ENCODE data around the gene UHMK1.
"Not testable (repeated sequence)": the region's sequence is repeated elsewhere in the genome, so short reads cannot be mapped to it uniquely, and the experiment has no call there.

The UHMK1 gene, protein sequence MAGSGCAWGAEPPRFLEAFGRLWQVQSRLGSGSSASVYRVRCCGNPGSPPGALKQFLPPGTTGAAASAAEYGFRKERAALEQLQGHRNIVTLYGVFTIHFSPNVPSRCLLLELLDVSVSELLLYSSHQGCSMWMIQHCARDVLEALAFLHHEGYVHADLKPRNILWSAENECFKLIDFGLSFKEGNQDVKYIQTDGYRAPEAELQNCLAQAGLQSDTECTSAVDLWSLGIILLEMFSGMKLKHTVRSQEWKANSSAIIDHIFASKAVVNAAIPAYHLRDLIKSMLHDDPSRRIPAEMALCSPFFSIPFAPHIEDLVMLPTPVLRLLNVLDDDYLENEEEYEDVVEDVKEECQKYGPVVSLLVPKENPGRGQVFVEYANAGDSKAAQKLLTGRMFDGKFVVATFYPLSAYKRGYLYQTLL

DNA sequence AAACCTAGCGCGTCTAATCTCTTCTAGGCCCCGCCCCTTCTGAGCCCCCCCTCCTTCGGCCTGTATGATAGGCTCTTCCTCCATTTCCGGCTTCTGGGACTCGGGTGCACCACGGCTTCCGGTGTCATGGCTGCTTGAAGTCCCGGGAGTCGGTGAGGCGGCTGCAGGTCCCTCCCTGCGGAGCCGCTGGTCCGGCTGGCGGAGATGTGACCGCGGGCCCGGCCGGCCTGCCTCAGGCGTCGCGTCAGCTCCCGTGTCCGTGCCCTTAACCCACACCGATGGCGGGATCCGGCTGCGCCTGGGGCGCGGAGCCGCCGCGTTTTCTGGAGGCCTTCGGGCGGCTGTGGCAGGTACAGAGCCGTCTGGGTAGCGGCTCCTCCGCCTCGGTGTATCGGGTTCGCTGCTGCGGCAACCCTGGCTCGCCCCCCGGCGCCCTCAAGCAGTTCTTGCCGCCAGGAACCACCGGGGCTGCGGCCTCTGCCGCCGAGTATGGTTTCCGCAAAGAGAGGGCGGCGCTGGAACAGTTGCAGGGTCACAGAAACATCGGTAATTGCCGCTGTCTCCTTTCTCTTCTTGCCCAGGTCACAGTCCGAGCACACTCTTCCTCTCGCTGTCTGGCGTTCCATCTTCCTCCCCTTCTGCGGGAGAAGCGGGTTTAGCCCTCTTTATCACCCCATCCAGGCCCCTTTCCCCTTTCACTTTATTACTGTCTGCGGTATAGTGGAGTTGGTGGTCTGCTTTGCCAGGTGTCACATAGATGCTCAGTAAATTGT is at the start of gene UHMK1:
Gene UHMK1, plus strand, starts transcription at position 96 of the 773 bp plus-strand sequence. Its CDS starts 183 bp downstream, at position 279.
- DNase-seq (ENCODE audit: low read depth in 2 of 2) = peak; percentile 83 to 84

DNA sequence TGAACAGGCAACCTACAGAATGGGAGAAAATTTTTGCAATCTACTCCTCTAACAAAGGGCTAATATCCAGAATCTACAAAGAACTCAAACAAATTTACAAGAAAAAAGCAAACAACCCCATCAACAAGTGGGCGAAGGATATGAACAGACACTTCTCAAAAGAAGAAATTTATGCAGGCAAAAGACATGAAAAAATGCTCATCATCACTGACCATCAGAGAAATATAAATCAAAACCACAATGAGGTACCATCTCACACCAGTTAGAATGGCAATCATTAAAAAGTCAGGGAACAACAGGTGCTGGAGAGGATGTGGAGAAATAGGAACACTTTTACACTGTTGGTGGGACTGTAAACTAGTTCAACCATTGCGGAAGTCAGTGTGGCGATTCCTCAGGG is 43.3 kb upstream of the UHMK1 start:
- DNase-seq (ENCODE audit: low read depth in 2 of 2) = not testable (repeated sequence)

DNA sequence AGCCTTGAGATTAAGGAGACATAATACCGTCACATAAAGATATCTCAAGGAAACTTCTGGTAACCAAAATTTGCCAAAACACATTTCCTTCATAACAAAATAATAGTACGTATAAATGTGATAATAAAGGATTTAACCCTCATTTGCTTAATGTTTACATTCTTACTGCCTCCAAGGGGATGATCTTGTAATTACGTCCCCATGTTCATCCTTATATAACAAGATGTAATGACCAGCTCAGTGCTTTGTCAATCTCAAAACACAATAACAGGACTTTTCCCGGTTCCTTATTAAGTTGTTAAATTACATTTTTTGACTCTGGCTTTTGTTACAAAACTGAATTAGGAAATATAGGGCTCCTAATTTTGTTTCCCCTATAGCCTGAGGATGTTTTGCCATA is 41.3 kb upstream of the UHMK1 start:
- no peak for DNase-seq (ENCODE audit: low read depth in 2 of 2)

- no peak for DNase-seq (ENCODE audit: low read depth in 2 of 2)
Observed at GRCh38 chr1:162458236-162458635, 39.4 kb upstream of the UHMK1 start.

- not testable (repeated sequence) for DNase-seq (ENCODE audit: low read depth in 2 of 2)
Observed at GRCh38 chr1:162462425-162462824, 35.2 kb upstream of the UHMK1 start.

GRCh38 chr1:162463021-162463420 is 34.6 kb upstream of the UHMK1 start:
- no peak for DNase-seq (ENCODE audit: low read depth in 2 of 2)

- DNase-seq (ENCODE audit: low read depth in 2 of 2) = no peak
Observed at GRCh38 chr1:162466797-162467196, 30.8 kb upstream of the UHMK1 start.

GRCh38 chr1:162470216-162470615 is 27.4 kb upstream of the UHMK1 start:
- DNase-seq (ENCODE audit: low read depth in 2 of 2) = no peak

GRCh38 chr1:162471290-162471853 is 26.2 kb upstream of the UHMK1 start:
- DNase-seq (ENCODE audit: low read depth in 2 of 2) = no peak

DNA sequence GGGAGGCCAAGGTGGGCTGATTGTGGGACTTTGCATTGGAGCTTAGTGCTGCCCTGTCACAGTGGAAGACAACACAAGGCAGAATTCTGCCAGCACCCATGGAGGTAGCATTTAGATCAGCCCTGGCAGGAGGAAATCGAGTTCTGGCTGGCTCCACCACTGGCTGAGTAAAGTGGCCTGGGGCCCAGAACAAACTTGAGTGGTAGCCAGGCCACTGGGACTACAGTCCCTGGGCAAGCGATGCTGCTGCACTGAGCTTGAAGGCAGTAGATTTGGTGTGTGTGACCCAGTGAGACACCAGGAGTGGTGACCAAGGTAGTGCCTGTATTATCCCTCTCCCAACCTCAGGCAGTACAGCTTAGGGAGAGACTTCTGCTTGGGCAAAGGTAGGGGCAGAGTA is 22.5 kb upstream of the UHMK1 start:
- DNase-seq (ENCODE audit: low read depth in 2 of 2) = no peak

DNA sequence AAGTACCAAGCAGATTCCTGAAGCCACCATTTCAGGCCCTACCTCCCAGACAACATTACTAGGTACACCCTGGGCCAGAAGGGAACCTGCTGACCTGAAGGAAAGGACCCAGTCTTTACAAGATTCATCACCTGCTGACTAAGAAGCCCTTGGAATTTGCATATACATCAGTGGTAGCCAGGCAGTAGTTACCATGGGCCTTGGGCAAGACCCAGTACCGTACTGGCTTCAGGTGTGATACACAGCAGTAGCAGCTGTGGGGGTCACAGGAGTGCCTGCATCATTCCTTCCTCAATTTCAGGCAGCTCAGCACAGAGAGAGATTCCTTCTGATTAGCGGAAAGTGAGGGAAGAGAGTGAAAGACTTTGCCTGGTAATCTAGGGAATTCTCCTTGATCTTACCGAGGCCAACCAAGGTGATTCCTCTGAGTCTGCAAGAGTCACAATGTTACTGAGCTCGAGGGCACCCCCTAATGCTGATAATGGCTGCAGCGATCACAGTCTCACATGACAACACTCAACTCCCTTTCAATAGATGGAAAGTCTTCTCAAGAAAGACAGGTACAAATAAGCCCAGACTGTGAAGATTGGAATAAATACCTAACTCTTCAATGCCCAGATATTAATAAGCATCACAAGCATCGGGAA is 22.0 kb upstream of the UHMK1 start:
- DNase-seq (ENCODE audit: low read depth in 2 of 2) = no peak

DNA sequence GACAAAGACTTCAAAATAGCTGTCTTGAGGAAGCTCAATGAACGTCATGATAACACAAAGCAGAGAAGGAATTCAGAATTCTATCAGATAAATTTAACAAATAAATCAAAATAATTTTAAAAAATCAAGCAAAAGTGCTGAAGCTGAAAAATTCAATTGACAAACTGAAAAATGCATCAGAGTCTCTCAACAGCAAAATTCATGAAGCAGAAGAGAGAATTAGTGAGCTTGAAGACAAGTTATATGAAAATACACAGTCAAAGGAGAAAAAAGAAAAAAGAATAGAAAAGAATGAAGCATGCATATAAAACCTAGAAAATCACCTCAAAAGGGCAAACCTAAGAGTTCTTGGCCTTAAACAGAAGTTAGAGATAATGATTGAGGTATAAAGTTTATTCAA is 21.0 kb upstream of the UHMK1 start:
- no peak for DNase-seq (ENCODE audit: low read depth in 2 of 2)

GRCh38 chr1:162485236-162485635 is 12.4 kb upstream of the UHMK1 start:
- no peak for DNase-seq (ENCODE audit: low read depth in 2 of 2)

- no peak for DNase-seq (ENCODE audit: low read depth in 2 of 2)
Observed at GRCh38 chr1:162487241-162487640, 10.4 kb upstream of the UHMK1 start.

DNA sequence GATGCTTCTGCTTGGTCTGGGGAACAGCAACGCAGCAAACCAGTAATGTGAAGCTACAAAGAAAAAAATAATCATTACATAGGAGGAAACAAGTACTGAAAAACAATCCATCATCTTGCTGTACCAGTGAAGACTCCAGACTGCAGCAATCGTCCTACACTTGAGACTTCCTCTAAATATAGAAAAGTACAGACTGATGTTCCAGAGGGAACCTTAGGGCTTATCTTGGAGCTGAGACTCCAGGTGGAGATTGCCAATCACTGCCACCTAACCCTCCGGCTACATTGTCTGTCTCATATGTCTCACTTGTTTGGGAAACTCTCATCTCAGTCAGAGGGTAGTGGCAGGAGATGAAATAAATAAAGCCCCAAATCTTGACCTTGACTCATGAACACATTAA is 9.4 kb upstream of the UHMK1 start:
- no peak for DNase-seq (ENCODE audit: low read depth in 2 of 2)

DNA sequence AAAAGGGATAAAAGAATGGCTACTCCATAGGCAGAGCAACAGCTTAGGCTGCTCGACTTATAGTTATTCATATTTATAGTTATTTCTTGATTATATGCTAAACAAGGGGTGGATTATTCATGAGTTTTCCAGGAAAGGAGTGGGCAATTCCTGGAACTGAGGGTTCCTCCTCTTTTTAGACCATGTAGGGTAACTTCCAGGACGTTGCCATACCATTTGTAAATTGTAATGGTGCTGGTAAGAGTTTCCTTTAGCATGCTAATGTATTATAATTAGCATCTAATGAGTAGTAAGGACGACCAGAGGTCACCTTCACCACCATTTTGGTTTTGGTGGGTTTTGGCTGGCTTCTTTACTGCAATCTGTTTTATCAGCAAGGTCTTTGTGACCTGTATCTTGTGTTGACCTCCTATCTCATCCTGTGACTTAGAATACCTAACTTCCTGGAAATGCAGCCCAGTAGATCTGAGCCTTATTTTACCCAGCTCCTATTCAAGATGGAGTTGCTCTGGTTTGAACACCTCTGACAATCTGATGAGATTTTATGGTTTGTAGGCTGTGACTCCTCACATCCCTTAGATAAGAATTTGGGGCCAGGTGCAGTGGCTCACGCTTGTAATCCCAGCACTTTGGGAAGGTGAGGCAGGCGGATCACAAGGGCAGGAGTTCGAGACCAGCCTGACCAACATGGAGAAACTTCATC is 1.9 kb upstream of the UHMK1 start:
- DNase-seq (ENCODE audit: low read depth in 2 of 2) = not testable (repeated sequence)

DNA sequence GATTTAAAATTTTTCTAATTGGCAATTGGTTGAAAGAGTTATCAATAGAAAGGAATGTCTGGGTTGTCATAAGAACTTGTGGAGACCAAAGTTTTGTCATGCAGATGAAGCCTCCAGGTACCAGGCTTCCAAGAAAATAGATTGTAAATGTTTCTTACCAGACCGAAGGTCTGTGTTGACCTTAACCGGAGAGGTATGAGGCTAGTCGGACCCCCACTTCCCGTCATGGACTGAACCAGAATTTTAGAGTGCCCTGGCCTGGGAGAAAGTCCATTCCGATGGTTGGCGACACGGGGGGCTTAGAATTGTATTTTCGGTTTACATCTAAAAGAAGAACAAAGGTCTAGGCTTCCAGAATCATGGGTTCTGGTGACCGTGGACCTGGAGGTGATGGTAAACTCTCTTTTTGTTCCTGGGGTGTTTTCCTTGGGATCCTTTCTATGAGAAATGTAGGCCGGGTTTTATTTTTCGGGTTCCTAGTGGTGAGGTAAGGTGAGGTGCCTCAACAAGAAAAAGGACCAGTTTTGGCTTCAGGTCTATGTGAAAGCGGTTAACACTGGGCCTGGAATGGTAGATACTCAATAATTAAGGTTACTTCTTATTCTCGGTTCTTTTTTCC is 405 bp upstream of the UHMK1 start:
- no peak for DNase-seq (ENCODE audit: low read depth in 2 of 2)

DNA sequence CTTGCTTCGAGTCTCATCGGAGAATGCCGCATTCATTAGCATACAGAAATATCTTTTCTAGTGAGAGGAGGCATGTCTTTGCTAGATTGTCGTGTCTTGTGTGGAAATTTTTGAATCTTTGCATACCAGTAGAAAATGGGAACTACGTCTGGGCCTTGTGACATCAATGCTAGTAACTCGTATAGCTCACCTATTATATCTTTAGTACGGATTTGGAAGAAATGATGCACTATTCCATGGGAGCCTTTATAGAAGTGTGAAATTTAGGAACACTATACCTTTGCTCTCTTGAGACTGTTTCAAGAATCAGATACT is 835 bp downstream of the UHMK1 start:
- DNase-seq (ENCODE audit: low read depth in 2 of 2) = no peak

DNA sequence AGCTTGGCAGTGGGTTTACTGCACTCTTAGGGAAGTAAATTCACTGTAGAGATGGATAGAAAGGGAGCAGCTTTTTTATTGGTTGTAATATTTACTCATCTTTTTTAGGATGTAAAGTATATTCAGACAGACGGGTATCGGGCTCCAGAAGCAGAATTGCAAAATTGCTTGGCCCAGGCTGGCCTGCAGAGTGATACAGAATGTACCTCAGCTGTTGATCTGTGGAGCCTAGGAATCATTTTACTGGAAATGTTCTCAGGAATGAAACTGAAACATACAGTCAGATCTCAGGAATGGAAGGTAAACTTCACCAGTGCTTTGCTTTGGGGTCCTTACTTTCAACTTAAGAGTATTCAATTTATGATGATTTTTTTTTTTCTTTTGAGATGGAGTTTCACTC is 3.2 kb downstream of the UHMK1 start:
- DNase-seq (ENCODE audit: low read depth in 2 of 2) = no peak

- no peak for DNase-seq (ENCODE audit: low read depth in 2 of 2)
Observed at GRCh38 chr1:162502077-162502476, 4.5 kb downstream of the UHMK1 start.

DNA sequence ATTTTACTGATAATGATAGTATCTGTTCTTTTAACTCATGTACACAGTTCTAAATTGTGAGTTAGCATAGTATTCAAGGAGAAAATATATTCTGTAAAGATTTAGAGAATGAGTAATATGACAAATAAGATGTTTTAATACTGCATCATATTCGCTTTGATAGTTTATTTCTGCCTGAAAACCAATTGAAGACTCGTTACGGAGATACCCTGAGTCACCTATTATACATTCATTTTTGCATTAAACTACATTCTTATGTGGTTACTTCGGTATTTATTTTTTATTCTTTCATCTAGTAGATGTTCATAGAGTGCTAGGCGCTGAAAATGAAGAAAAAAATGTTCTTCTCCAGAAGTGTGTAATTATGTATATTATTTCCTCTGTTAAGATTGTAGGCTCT is 5.3 kb downstream of the UHMK1 start:
- DNase-seq (ENCODE audit: low read depth in 2 of 2) = no peak

All from activated CD4-positive, alpha-beta T cell treated with anti-CD3 and anti-CD28 coated beads for 24 hours (primary cell).